GM21360 (cell line): ENCODE data around the gene SOX8.

Experiments used
- ATAC-seq: cut with Tn5 transposase; IDR thresholded peaks from one replicate; pipeline ENCODE4 v1.9.1; 2021; ENCODE audit warnings: mild to moderate bottlenecking, moderate library complexity; ENCODE audit not compliant: unreplicated experiment

SOX8 gene

GRCh38 chr16:1003391-1004347 is 22.1 kb downstream of the SOX8 start:
- no peak for ATAC-seq

GRCh38 chr16:1005286-1005685 is 23.7 kb downstream of the SOX8 start:
- ATAC-seq = no peak

GRCh38 chr16:1006781-1007180 is 25.2 kb downstream of the SOX8 start:
- ATAC-seq = no peak

GRCh38 chr16:1007284-1007850 is 25.8 kb downstream of the SOX8 start:
- ATAC-seq = no peak

GRCh38 chr16:1008085-1008484 is 26.5 kb downstream of the SOX8 start:
- ATAC-seq = no peak

GRCh38 chr16:1009358-1010150 is 28.0 kb downstream of the SOX8 start:
- ATAC-seq = no peak

GRCh38 chr16:1010251-1010650 is 28.7 kb downstream of the SOX8 start:
- ATAC-seq = no peak

GRCh38 chr16:1010815-1011214 is 29.2 kb downstream of the SOX8 start:
- ATAC-seq = no peak

- ATAC-seq = no peak
These were observed 29.9 kb downstream of the SOX8 start for GRCh38 chr16:1011316-1012082.

GRCh38 chr16:1012135-1012534 is 30.6 kb downstream of the SOX8 start:
- ATAC-seq = no peak

GRCh38 chr16:1012722-1013592 is 31.4 kb downstream of the SOX8 start:
- ATAC-seq = no peak

- no peak for ATAC-seq
These were observed 32.0 kb downstream of the SOX8 start for GRCh38 chr16:1013593-1013900.

GRCh38 chr16:1014221-1014620 is 32.7 kb downstream of the SOX8 start:
- no peak for ATAC-seq

GRCh38 chr16:1014771-1015495 is 33.4 kb downstream of the SOX8 start:
- no peak for ATAC-seq

- ATAC-seq = no peak
These were observed 37.1 kb downstream of the SOX8 start for GRCh38 chr16:1018447-1019198.

GRCh38 chr16:1019231-1020090 is 37.9 kb downstream of the SOX8 start:
- no peak for ATAC-seq

- ATAC-seq = no peak
These were observed 38.5 kb downstream of the SOX8 start for GRCh38 chr16:1020091-1020399.

GRCh38 chr16:1020591-1020990 is 39.0 kb downstream of the SOX8 start:
- ATAC-seq = no peak
